Peyer's patch (tissue), 4 donors: ENCODE measurements around the gene PPP2R2D.

ENCODE experiments used
- CTCF ChIP-seq, 6 experiments: fragments of 450-650 bp in 4 of 6; fragments of 200-600 bp in 2 of 6; sonication (generic) in 1 of 6; IDR thresholded peaks; one replicate each; pipeline ENCODE4 v1.5.1; 2017 to 2019; ENCODE audit warnings: antibody characterized with exemption in 6 of 6, mild to moderate bottlenecking in 3 of 6, moderate library complexity in 1 of 6
- POLR2A ChIP-seq, 2 donors: fragments of 450-650 bp; IDR thresholded peaks; one replicate each; pipeline ENCODE4 v1.5.1; 2017; ENCODE audit warnings: antibody characterized with exemption in 2 of 2, mild to moderate bottlenecking in 2 of 2, moderate library complexity in 2 of 2

- TF ChIP-seq CTCF (IDR thresholded peaks at IDR 0.05) (no peak), POLR2A (IDR thresholded peaks at IDR 0.05) (no peak)
Observed at GRCh38 chr10:131872827-131873375, 27.9 kb upstream of the PPP2R2D start.
